Measurements from ENCODE around the gene TEKT2. TPM values are rescaled to one million over a fixed set of nuclear protein-coding genes. Genes with fewer than 3 reads are reported as not detected.

The TEKT2 gene
- total and polyA plus RNA-seq, 8 donors, result 1.3 to 17.6 (median 1.7) TPM

GRCh38 chr1:36134505-36135329 is 50.8 kb downstream of the TEKT2 start:
- Histone ChIP-seq H3K36me3 (peaks cover 0 to 23% (median 4%) of the 10 kb centered on the region in 3 donors), H3K4me1 (peaks cover 0 to 4% (median 3%) of the 10 kb centered on the region in 3 donors), H3K4me3 (no peak overlapping the region), H3K9me3 (no peaks in the 10 kb centered on the region), H3K27ac (peak overlapping the region in 3 of 4 donors; percentile 5 to 53 (median 21)), H3K27me3 (no peaks in the 10 kb centered on the region)
- 63 to 66% methylated on average over 7 of the region's 7 CpGs for WGBS, 2 donors
- peak; percentile 49 to 66 (median 62) for ATAC-seq
- no peak for FAIRE-seq
- intact Hi-C loops (cut with DNase I), result no loop called here
- TF ChIP-seq CTCF (IDR thresholded peaks at IDR 0.05), result peak in 3 of 4 donors; percentile 45 to 49 (median 47)
- DNase-seq, result peak in 1 of 6 donors; percentile 53

GRCh38 chr1:36135330-36135667 is 51.4 kb downstream of the TEKT2 start:
- peaks cover 0 to 6% (median 3%) of the 10 kb centered on the region in 3 donors for H3K4me1 ChIP-seq
- H3K27ac ChIP-seq, result peak overlapping the region in 2 of 4 donors; percentile 21 to 53
- no peaks in the 10 kb centered on the region for H3K27me3 ChIP-seq
- WGBS, 2 donors, result 55 to 64% methylated on average over 6 of the region's 6 CpGs
- H3K9me3 ChIP-seq, result no peaks in the 10 kb centered on the region
- no peak for FAIRE-seq
- ATAC-seq, result no peak
- H3K36me3 ChIP-seq, result peaks cover 0 to 23% (median 4%) of the 10 kb centered on the region in 3 donors
- intact Hi-C loops (cut with DNase I), result no loop called here
- no peak for DNase-seq
- no peak overlapping the region for H3K4me3 ChIP-seq
- TF ChIP-seq CTCF (IDR thresholded peaks at IDR 0.05), result no peak

GRCh38 chr1:36135796-36136195 is 51.9 kb downstream of the TEKT2 start:
- Histone ChIP-seq H3K27ac (peak overlapping the region in 1 of 4 donors; percentile 50), H3K27me3 (no peaks in the 10 kb centered on the region), H3K9me3 (no peaks in the 10 kb centered on the region), H3K4me3 (no peak overlapping the region), H3K36me3 (peaks cover 0 to 23% (median 4%) of the 10 kb centered on the region in 3 donors), H3K4me1 (peaks cover 0 to 6% (median 3%) of the 10 kb centered on the region in 3 donors)
- intact Hi-C loops (cut with DNase I), result no loop called here
- no peak for ATAC-seq
- no peak for DNase-seq
- TF ChIP-seq CTCF (IDR thresholded peaks at IDR 0.05), result no peak
- FAIRE-seq, result no peak

- 67 to 74% methylated on average over 1 of the region's 1 CpG for WGBS, 2 donors
- intact Hi-C loops (cut with DNase I), result no loop called here
- FAIRE-seq, result no peak
- Histone ChIP-seq H3K4me3 (no peak overlapping the region), H3K27me3 (no peaks in the 10 kb centered on the region), H3K36me3 (peaks cover 0 to 23% (median 4%) of the 10 kb centered on the region in 3 donors), H3K4me1 (peaks cover 0 to 6% (median 3%) of the 10 kb centered on the region in 3 donors), H3K9me3 (no peaks in the 10 kb centered on the region), H3K27ac (peak overlapping the region in 1 of 4 donors; percentile 50)
- DNase-seq, result no peak
- ATAC-seq, result peak in 2 of 4 donors; percentile 18 to 55
- TF ChIP-seq CTCF (IDR thresholded peaks at IDR 0.05), result no peak
Observed at GRCh38 chr1:36136535-36136934, 52.6 kb downstream of the TEKT2 start.

- FAIRE-seq (no peak), ATAC-seq (no peak), DNase-seq (no peak)
- no peak overlapping the region for H3K27ac ChIP-seq
- intact Hi-C loops (cut with DNase I), result no loop called here
- H3K36me3 ChIP-seq, result peaks cover 0 to 23% (median 4%) of the 10 kb centered on the region in 3 donors
- no peaks in the 10 kb centered on the region for H3K9me3 ChIP-seq
- TF ChIP-seq CTCF (IDR thresholded peaks at IDR 0.05), result no peak
- no peaks in the 10 kb centered on the region for H3K27me3 ChIP-seq
- peaks cover 3 to 10% (median 4%) of the 10 kb centered on the region in 3 donors for H3K4me1 ChIP-seq
- no peak overlapping the region for H3K4me3 ChIP-seq
- WGBS, 2 donors, result 75 to 87% methylated on average over 5 of the region's 5 CpGs
Observed at GRCh38 chr1:36137226-36137625, 53.3 kb downstream of the TEKT2 start.
